Endothelial cell of umbilical vein (primary cell): ENCODE measurements around the gene ZDHHC20. TPM values are rescaled to one million over a fixed set of nuclear protein-coding genes. Genes with fewer than 3 reads are reported as not detected.

ENCODE experiments used
- BruUV-seq: library from RNA; stranded (reverse); fragments of 400-500 nt; replicated peaks from 2 replicates; lab custom pipeline; 2021; lab: Mats Ljungman, UMichigan
- CTCF ChIA-PET: fragments of 300-600, 350-600 bp; sonication (Branson Sonifier 250); formaldehyde crosslinking; loops from one replicate; lab custom pipeline; 2021; ENCODE audit warnings: antibody characterized with exemption, inconsistent platforms; lab: Charles Lee
- POLR2A ChIA-PET: fragments of 300-600, 350-600 bp; sonication (Branson Sonifier 250); formaldehyde crosslinking; loops from one replicate; lab custom pipeline; 2021; ENCODE audit warnings: antibody characterized with exemption, inconsistent platforms; lab: Charles Lee
- DNase-seq: peaks from one replicate; pipeline ENCODE4 v3.0.0-alpha.2; 2011; ENCODE audit warnings: low read depth, low spot score
- FAIRE-seq: peaks from 2 replicates; lab custom pipeline; 2011; peaks lifted over from hg19 to GRCh38; lab: Jason Lieb, UNC
- H2AFZ ChIP-seq: 2 replicates; pipeline ENCODE4 v1.6.0; 2012; ENCODE audit warnings: low read depth, low read length, control low read depth, inconsistent platforms
- H3K27ac ChIP-seq: 2 replicates; pipeline ENCODE4 v1.5.1; 2011; ENCODE audit warnings: low read depth, mild to moderate bottlenecking, control low read depth, low read length, moderate library complexity; ENCODE audit not compliant: insufficient read depth
- H3K27me3 ChIP-seq, 2 experiments: 2 replicates each; pipeline versions ENCODE4 v1.6.0 to v1.6.1; 2011; ENCODE audit warnings: low read length in 2 of 2, mixed read lengths in 1 of 2; ENCODE audit not compliant: control insufficient read depth in 2 of 2, insufficient read depth in 2 of 2
- H3K36me3 ChIP-seq, 2 experiments: 2 replicates in 1 of 2; 3 replicates in 1 of 2; pipeline ENCODE4 v1.5.1; 2011; ENCODE audit warnings: low read length in 2 of 2, mild to moderate bottlenecking in 1 of 2, moderate library complexity in 1 of 2; ENCODE audit not compliant: control insufficient read depth in 2 of 2, insufficient read depth in 2 of 2; ENCODE audit errors: extremely low read depth in 1 of 2
- H3K4me1 ChIP-seq: 3 replicates; pipeline ENCODE4 v1.5.1; 2011; ENCODE audit warnings: mild to moderate bottlenecking, low read length; ENCODE audit not compliant: control insufficient read depth, insufficient read depth; ENCODE audit errors: extremely low read depth
- H3K4me2 ChIP-seq: 2 replicates; pipeline ENCODE4 v1.6.1; 2011; ENCODE audit warnings: low read length, control low read depth, mixed read lengths; ENCODE audit not compliant: insufficient read depth
- H3K4me3 ChIP-seq, 3 experiments: fragments of 200-600 bp in 1 of 3; sonication (generic), shearing (Covaris generic) in 1 of 3; replicated peaks in 1 of 3; 2 replicates each; pipeline ENCODE4 v1.5.1; 2011 to 2016; ENCODE audit warnings: control low read depth in 3 of 3, low read length in 3 of 3, mild to moderate bottlenecking in 2 of 3, inconsistent platforms in 1 of 3, low read depth in 1 of 3, moderate library complexity in 1 of 3; ENCODE audit not compliant: insufficient read depth in 1 of 3
- H3K79me2 ChIP-seq: 2 replicates; pipeline ENCODE4 v1.6.0; 2012; ENCODE audit warnings: low read length, inconsistent platforms; ENCODE audit not compliant: control insufficient read depth, insufficient read depth
- H3K9ac ChIP-seq: replicated peaks from 2 replicates; pipeline ENCODE3; 2011; ENCODE audit warnings: low read length, control low read depth; ENCODE audit not compliant: insufficient read depth; ENCODE audit errors: extremely low read depth
- H3K9me1 ChIP-seq: replicated peaks from 3 replicates; pipeline ENCODE4 v1.6.0; 2011; ENCODE audit warnings: mild to moderate bottlenecking, low read length; ENCODE audit not compliant: control insufficient read depth, insufficient read depth; ENCODE audit errors: extremely low read depth
- H3K9me3 ChIP-seq: replicated peaks from 2 replicates; pipeline ENCODE4 v1.5.1; 2012; ENCODE audit warnings: low read length, inconsistent platforms; ENCODE audit not compliant: control insufficient read depth, insufficient read depth
- H4K20me1 ChIP-seq: replicated peaks from 2 replicates; pipeline ENCODE3; 2011; ENCODE audit warnings: mild to moderate bottlenecking, low read length; ENCODE audit not compliant: control insufficient read depth, insufficient read depth; ENCODE audit errors: extremely low read depth
- CTCF ChIP-seq, 2 donors: IDR thresholded peaks; 1 replicate in 1 of 2; 2 replicates in 1 of 2; pipeline ENCODE4 v1.5.1; 2011; ENCODE audit warnings: low read length in 2 of 2, mild to moderate bottlenecking in 2 of 2, moderate library complexity in 2 of 2, control low read depth in 1 of 2, inconsistent platforms in 1 of 2, low read depth in 1 of 2; ENCODE audit not compliant: insufficient read depth in 1 of 2; ENCODE audit errors: extremely low read depth in 1 of 2
- EZH2 ChIP-seq: IDR thresholded peaks from 2 replicates; pipeline ENCODE4 v1.6.1; 2012; ENCODE audit warnings: borderline replicate concordance, low read depth, mild to moderate bottlenecking, moderate library complexity, low read length, inconsistent platforms; ENCODE audit not compliant: severe bottlenecking
- FOS ChIP-seq: IDR thresholded peaks from 2 replicates; pipeline ENCODE4 v1.6.1; 2011; ENCODE audit warnings: mild to moderate bottlenecking, low read length, moderate library complexity, borderline replicate concordance; ENCODE audit not compliant: insufficient read depth
- GATA2 ChIP-seq: IDR thresholded peaks from 2 replicates; pipeline ENCODE4 v1.7.0; 2011; ENCODE audit warnings: low read depth, mild to moderate bottlenecking, moderate library complexity, mixed read lengths, low read length; ENCODE audit not compliant: insufficient read length, insufficient read depth
- JUN ChIP-seq: IDR thresholded peaks from 2 replicates; pipeline ENCODE4 v1.6.1; 2011; ENCODE audit warnings: borderline replicate concordance, low read depth; ENCODE audit not compliant: insufficient read length, insufficient read depth
- MAX ChIP-seq: IDR thresholded peaks from 2 replicates; pipeline ENCODE4 v1.6.1; 2011; ENCODE audit not compliant: insufficient read depth, insufficient read length
- MYC ChIP-seq: IDR thresholded peaks from one replicate; pipeline ENCODE4 v1.6.1; 2011; ENCODE audit warnings: mild to moderate bottlenecking, low read depth, low read length
- POLR2A ChIP-seq: IDR thresholded peaks from 2 replicates; pipeline ENCODE4 v1.6.1; 2012; ENCODE audit warnings: low read depth, mild to moderate bottlenecking, control low read depth, low read length
- POLR2AphosphoS5 ChIP-seq: IDR thresholded peaks from 2 replicates; pipeline ENCODE4 v1.6.1; 2012; ENCODE audit warnings: low read depth, mild to moderate bottlenecking, control low read depth, low read length, moderate library complexity; ENCODE audit not compliant: insufficient read depth
- dilution Hi-C: fragments of 300-500 bp; cut with MboI; formaldehyde crosslinking; loops from one replicate; pipeline ENCODE4 v1.15.0; 2019; ENCODE audit warnings: low sequenced_read_pairs; ENCODE audit not compliant: extremely low pct_ligation_motif_present
- intact Hi-C: fragments of 100-400 bp; cut with micrococcal nuclease; formaldehyde crosslinking; loops from one replicate; pipeline ENCODE4 v1.10.0; 2022
- polyA plus RNA-seq, 4 experiments: library from polyadenylated mRNA; depleted of rRNA in 3 of 4; stranded (reverse) in 3 of 4; unstranded in 1 of 4; fragments of >200 nt; gene quantifications; 2 replicates each; pipeline versions ENCODE4 v1.2.1 to v1.2.3, GENCODE V29; 2011 to 2012; ENCODE audit warnings: missing spikeins in 1 of 4
- total RNA-seq: library from RNA; stranded (reverse); gene quantifications from 2 replicates; pipeline ENCODE4 v1.2.3, GENCODE V29; 2021

ZDHHC20 gene
- total and polyA plus RNA-seq, 2 donors (not counting 3 experiments of a cell fraction or from before 2014, with no cell fraction given): 22.1 to 59.4 TPM

- dilution Hi-C loops: no loop called here
- POLR2A ChIA-PET: no interaction called here
- Histone ChIP-seq H3K9me3 (no peaks in the 10 kb centered on the region), H3K27ac (no peak overlapping the region), H3K4me3 (no peak overlapping the region), H3K4me1 (no peaks in the 10 kb centered on the region), H3K36me3 (no peaks in the 10 kb centered on the region), H2AFZ (no peak overlapping the region), H3K27me3 (no peaks in the 10 kb centered on the region), H3K4me2 (no peak overlapping the region), H3K9me1 (no peaks in the 10 kb centered on the region), H4K20me1 (no peaks in the 10 kb centered on the region), H3K9ac (no peak overlapping the region), H3K79me2 (no peaks in the 10 kb centered on the region)
- CTCF ChIA-PET: no interaction called here
- no peak for TF ChIP-seq MAX
- no peak for TF ChIP-seq JUN
- TF ChIP-seq GATA2: no peak
- TF ChIP-seq EZH2: no peak
- no peak for TF ChIP-seq POLR2AphosphoS5
- intact Hi-C loops: no loop called here
- BruUV-seq: no TSS peak
- peak; percentile 12 for FAIRE-seq
- DNase-seq: no peak
Observed at GRCh38 chr13:21344662-21345176, 114.4 kb downstream of the ZDHHC20 start.

GRCh38 chr13:21343659-21344058 is 115.4 kb downstream of the ZDHHC20 start:
- no peak overlapping the region for H2AFZ ChIP-seq
- H3K4me2 ChIP-seq: no peak overlapping the region
- no peaks in the 10 kb centered on the region for H3K36me3 ChIP-seq
- ChIA-PET POLR2A (interaction anchor here (0.6 kb wide), 1 partner anchor 52 kb away, joined by 4 read pairs; no protein-coding TSS in a partner anchor), CTCF (interaction anchor here (0.9 to 1.6 kb wide), 3 partner anchors 10 to 133 kb away, joined by 3 to 6 read pairs (median 4); no protein-coding TSS in a partner anchor)
- H3K4me1 ChIP-seq: no peaks in the 10 kb centered on the region
- no peak overlapping the region for H3K27ac ChIP-seq
- no peak for TF ChIP-seq EZH2
- TF ChIP-seq FOS: no peak
- no peak for TF ChIP-seq JUN
- TF ChIP-seq POLR2AphosphoS5: no peak
- no peak for TF ChIP-seq GATA2
- no peak for TF ChIP-seq CTCF (IDR thresholded peaks at IDR 0.05; ENCODE audit: extremely low read depth in 1 of 2, insufficient read depth in 1 of 2, low read depth in 1 of 2, low read length in 2 of 2)
- no peak for TF ChIP-seq MAX
- no peak for TF ChIP-seq MYC
- no peak for TF ChIP-seq POLR2A
- no peak overlapping the region for H3K9ac ChIP-seq
- no peak overlapping the region for H3K4me3 ChIP-seq
- no peak for DNase-seq
- dilution Hi-C loops: no loop called here
- FAIRE-seq: no peak
- no peaks in the 10 kb centered on the region for H3K27me3 ChIP-seq
- H4K20me1 ChIP-seq: no peaks in the 10 kb centered on the region
- BruUV-seq: no TSS peak
- H3K9me3 ChIP-seq: no peaks in the 10 kb centered on the region
- no peaks in the 10 kb centered on the region for H3K9me1 ChIP-seq
- intact Hi-C loops: no loop called here
- no peaks in the 10 kb centered on the region for H3K79me2 ChIP-seq
